Measurements from ENCODE around the gene TRIP12. TPM values are rescaled to one million over a fixed set of nuclear protein-coding genes. Genes with fewer than 3 reads are reported as not detected.

TRIP12 gene
- total RNA-seq, 4 donors from 2014 or later = 156 to 182 (median 168) TPM

DNA sequence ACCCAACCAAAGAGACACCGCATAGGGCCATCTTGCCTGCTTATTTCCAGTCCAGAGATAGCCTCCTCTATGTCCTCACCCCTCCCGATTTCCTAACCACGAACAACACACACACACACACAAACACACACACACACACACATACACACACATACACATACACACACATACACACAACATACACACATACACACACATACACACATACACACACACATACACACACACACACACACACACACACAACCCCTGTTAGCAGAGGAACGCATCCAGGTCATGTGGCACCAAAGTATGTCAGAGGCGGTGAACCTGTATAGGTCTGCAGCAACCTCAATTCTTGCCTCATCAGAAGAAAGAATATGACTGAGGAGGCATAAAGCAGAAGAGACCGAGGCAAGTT, 188.9 kb downstream of the TRIP12 start:
- H3K27me3 ChIP-seq = peaks cover 0 to 5% (median 0%) of the 10 kb centered on the region in 4 donors
- peaks cover 0 to 13% (median 6%) of the 10 kb centered on the region in 4 donors for H3K9me3 ChIP-seq
- H3K4me3 ChIP-seq = no peak overlapping the region
- no peaks in the 10 kb centered on the region for H3K36me3 ChIP-seq
- intact Hi-C loops (cut with DNase I) = no loop called here
- no peak for DNase-seq (ENCODE audit: extremely low spot score)
- WGBS = 88% methylated on average over 6 of the region's 6 CpGs
- H3K27ac ChIP-seq (replicated peaks in 1 of 4) = no peak overlapping the region
- no peaks in the 10 kb centered on the region for H3K4me1 ChIP-seq
- no peak for TF ChIP-seq POLR2A (IDR thresholded peaks at IDR 0.05; ENCODE audit: low read depth)
- TF ChIP-seq POLR2AphosphoS5 (IDR thresholded peaks at IDR 0.05) = no peak
- no peak for TF ChIP-seq EP300 (IDR thresholded peaks at IDR 0.05)
- TF ChIP-seq CTCF (IDR thresholded peaks at IDR 0.05) = no peak

DNA sequence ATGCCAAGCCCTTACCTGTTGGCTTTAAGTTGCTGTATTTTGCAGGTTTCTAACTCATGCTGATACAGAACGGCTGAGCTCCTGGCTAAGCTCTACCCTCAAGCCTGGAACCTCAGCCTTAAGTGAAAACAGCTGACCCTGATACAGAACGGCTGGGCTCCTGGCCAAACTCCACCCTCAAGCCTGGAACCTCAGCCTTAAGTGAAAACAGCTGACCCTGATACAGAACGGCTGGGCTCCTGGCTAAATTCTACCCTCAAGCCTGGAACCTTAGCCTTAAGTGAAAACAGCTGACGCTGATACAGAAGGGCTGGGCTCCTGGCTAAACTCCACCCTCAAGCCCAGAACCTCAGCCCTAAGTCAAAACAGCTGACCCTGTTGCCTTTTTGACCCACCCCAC, 189.9 kb downstream of the TRIP12 start:
- TF ChIP-seq POLR2A (IDR thresholded peaks at IDR 0.05; ENCODE audit: low read depth) = no peak
- TF ChIP-seq POLR2AphosphoS5 (IDR thresholded peaks at IDR 0.05) = no peak
- TF ChIP-seq CTCF (IDR thresholded peaks at IDR 0.05) = no peak
- no peak for TF ChIP-seq EP300 (IDR thresholded peaks at IDR 0.05)
- no peak overlapping the region for H3K27ac ChIP-seq (replicated peaks in 1 of 4)
- peaks cover 0 to 4% (median 2%) of the 10 kb centered on the region in 4 donors for H3K9me3 ChIP-seq
- intact Hi-C loops (cut with DNase I) = no loop called here
- H3K4me1 ChIP-seq = no peaks in the 10 kb centered on the region
- no peak overlapping the region for H3K4me3 ChIP-seq
- H3K36me3 ChIP-seq = no peaks in the 10 kb centered on the region
- H3K27me3 ChIP-seq = peaks cover 0 to 6% (median 0%) of the 10 kb centered on the region in 4 donors
- 33% methylated on average over 4 of the region's 4 CpGs for WGBS
- no peak for DNase-seq (ENCODE audit: extremely low spot score)

GRCh38 chr2:229731363-229731762, 190.4 kb downstream of the TRIP12 start:
- 91% methylated on average over 5 of the region's 5 CpGs for WGBS
- Histone ChIP-seq H3K9me3 (no peaks in the 10 kb centered on the region), H3K4me1 (no peaks in the 10 kb centered on the region), H3K27me3 (peaks cover 0 to 8% (median 0%) of the 10 kb centered on the region in 4 donors), H3K4me3 (no peak overlapping the region), H3K27ac (replicated peaks in 1 of 4) (no peak overlapping the region), H3K36me3 (no peaks in the 10 kb centered on the region)
- intact Hi-C loops (cut with DNase I) = no loop called here
- no peak for DNase-seq (ENCODE audit: extremely low spot score)
- TF ChIP-seq POLR2AphosphoS5 (IDR thresholded peaks at IDR 0.05) (no peak), CTCF (IDR thresholded peaks at IDR 0.05) (no peak), POLR2A (IDR thresholded peaks at IDR 0.05; ENCODE audit: low read depth) (no peak)

GRCh38 chr2:229728370-229728769, 193.4 kb downstream of the TRIP12 start:
- no peaks in the 10 kb centered on the region for H3K9me3 ChIP-seq
- H3K36me3 ChIP-seq = no peaks in the 10 kb centered on the region
- intact Hi-C loops (cut with DNase I) = no loop called here
- TF ChIP-seq POLR2AphosphoS5 (IDR thresholded peaks at IDR 0.05) (no peak), CTCF (IDR thresholded peaks at IDR 0.05) (no peak), EP300 (IDR thresholded peaks at IDR 0.05) (no peak), POLR2A (IDR thresholded peaks at IDR 0.05; ENCODE audit: low read depth) (no peak)
- no peak for DNase-seq (ENCODE audit: extremely low spot score)
- no peak overlapping the region for H3K27ac ChIP-seq (replicated peaks in 1 of 4)
- H3K27me3 ChIP-seq = peaks cover 0 to 8% (median 0%) of the 10 kb centered on the region in 4 donors
- no peaks in the 10 kb centered on the region for H3K4me1 ChIP-seq
- no peak overlapping the region for H3K4me3 ChIP-seq

DNA sequence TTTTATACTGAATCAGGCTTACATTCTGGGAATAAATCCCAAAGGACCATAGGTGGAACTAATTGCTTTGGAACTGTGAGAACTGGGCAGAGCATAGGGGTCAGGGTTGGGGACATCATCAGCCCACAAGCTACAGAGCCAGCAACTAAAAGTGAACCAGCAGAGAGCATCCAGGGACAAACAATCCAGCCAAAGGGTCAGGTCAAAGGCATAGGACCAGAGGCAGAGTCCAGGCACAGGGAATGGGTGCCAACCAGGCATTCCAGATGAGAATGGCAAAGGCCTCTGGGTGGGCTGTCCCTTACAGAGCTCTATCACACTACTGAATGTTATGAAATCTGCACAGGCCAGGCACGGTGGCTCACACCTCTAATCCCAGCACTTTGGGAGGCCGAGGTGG, 195.2 kb downstream of the TRIP12 start:
- peaks cover 0 to 8% (median 0%) of the 10 kb centered on the region in 4 donors for H3K27me3 ChIP-seq
- 72% methylated on average over 2 of the region's 2 CpGs for WGBS
- no peak for TF ChIP-seq POLR2AphosphoS5 (IDR thresholded peaks at IDR 0.05)
- TF ChIP-seq EP300 (IDR thresholded peaks at IDR 0.05) = no peak
- no peak for TF ChIP-seq CTCF (IDR thresholded peaks at IDR 0.05)
- TF ChIP-seq POLR2A (IDR thresholded peaks at IDR 0.05; ENCODE audit: low read depth) = no peak
- no peak overlapping the region for H3K27ac ChIP-seq (replicated peaks in 1 of 4)
- intact Hi-C loops (cut with DNase I) = no loop called here
- no peaks in the 10 kb centered on the region for H3K4me1 ChIP-seq
- H3K4me3 ChIP-seq = no peak overlapping the region
- no peak for DNase-seq (ENCODE audit: extremely low spot score)
- peaks cover 0 to 4% (median 0%) of the 10 kb centered on the region in 4 donors for H3K9me3 ChIP-seq
- no peaks in the 10 kb centered on the region for H3K36me3 ChIP-seq

Measured in esophagus muscularis mucosa (tissue), 4 donors.